GM23338 (cell line): ENCODE data around the gene PRSS27. TPM values are rescaled to one million over a fixed set of nuclear protein-coding genes. Genes with fewer than 3 reads are reported as not detected.
"Not testable (repeated sequence)": the region's sequence is repeated elsewhere in the genome, so short reads cannot be mapped to it uniquely, and the experiment has no call there.

Experiments
- ATAC-seq: fragments of 200-7000 bp; cut with Tn5 transposase; 3 replicates; pipeline ENCODE4 v1.9.1; 2020
- DNase-seq: peaks from one replicate; pipeline ENCODE4 v3.0.0-alpha.2; 2015; ENCODE audit warnings: low spot score
- H2AFZ ChIP-seq: fragments of 200-600 bp; sonication (generic); 2 replicates; pipeline ENCODE4 v1.8.0; 2016; ENCODE audit warnings: antibody characterized with exemption, mild to moderate bottlenecking, moderate library complexity
- H3F3A ChIP-seq: fragments of 200-600 bp; sonication (generic); replicated peaks from 2 replicates; pipeline ENCODE4 v1.8.0; 2017; ENCODE audit warnings: antibody characterized with exemption, mixed run types, low read depth
- H3K27ac ChIP-seq: fragments of 200-600 bp; sonication (generic); 2 replicates; pipeline ENCODE4 v1.6.1; 2016; ENCODE audit warnings: low read depth
- H3K27me3 ChIP-seq: fragments of 200-600 bp; sonication (generic); 2 replicates; pipeline ENCODE4 v1.8.0; 2016; ENCODE audit warnings: mild to moderate bottlenecking, mixed run types, moderate library complexity; ENCODE audit not compliant: insufficient read depth
- H3K36me3 ChIP-seq: fragments of 200-600 bp; sonication (generic); 2 replicates; pipeline ENCODE4 v1.8.0; 2016; ENCODE audit warnings: mild to moderate bottlenecking; ENCODE audit not compliant: insufficient read depth
- H3K4me1 ChIP-seq: fragments of 200-600 bp; sonication (generic); 2 replicates; pipeline ENCODE4 v1.8.0; 2016; ENCODE audit warnings: mild to moderate bottlenecking, moderate library complexity; ENCODE audit not compliant: insufficient read depth
- H3K4me2 ChIP-seq: fragments of 200-600 bp; sonication (generic); 2 replicates; pipeline ENCODE4 v1.7.1; 2017; ENCODE audit warnings: mixed run types
- H3K4me3 ChIP-seq: fragments of 200-600 bp; sonication (generic); 2 replicates; pipeline ENCODE4 v1.6.1; 2016; ENCODE audit warnings: mixed run types
- H3K79me2 ChIP-seq: fragments of 200-600 bp; sonication (generic); replicated peaks from 2 replicates; pipeline ENCODE4 v1.8.0; 2017; ENCODE audit warnings: mild to moderate bottlenecking; ENCODE audit not compliant: insufficient read depth
- H3K9me2 ChIP-seq: fragments of 200-600 bp; sonication (generic); 2 replicates; pipeline ENCODE4 v1.8.0; 2017; ENCODE audit not compliant: insufficient read depth
- H4K20me1 ChIP-seq: fragments of 200-600 bp; sonication (generic); replicated peaks from 2 replicates; pipeline ENCODE4 v1.8.0; 2017; ENCODE audit warnings: mild to moderate bottlenecking; ENCODE audit not compliant: insufficient read depth
- H3K27ac Mint-ChIP-seq: 2 replicates; pipeline ENCODE4 v1.8.0; 2020; ENCODE audit warnings: inconsistent platforms, mild to moderate bottlenecking, moderate library complexity, mixed read lengths
- H3K27me3 Mint-ChIP-seq: 3 replicates; pipeline ENCODE4 v1.8.0; 2022; ENCODE audit warnings: low read depth, mild to moderate bottlenecking, moderate library complexity, mixed read lengths, inconsistent platforms; ENCODE audit not compliant: insufficient read depth, poor library complexity
- H3K36me3 Mint-ChIP-seq: 3 replicates; pipeline ENCODE4 v1.8.0; 2021; ENCODE audit warnings: low read depth, mild to moderate bottlenecking, inconsistent platforms, moderate library complexity, mixed read lengths
- H3K4me1 Mint-ChIP-seq: 3 replicates; pipeline ENCODE4 v1.8.0; 2020; ENCODE audit warnings: mild to moderate bottlenecking, inconsistent platforms, mixed read lengths
- H3K4me3 Mint-ChIP-seq: 3 replicates; pipeline ENCODE4 v1.8.0; 2021; ENCODE audit warnings: moderate library complexity, mild to moderate bottlenecking, inconsistent platforms, mixed read lengths
- H3K9me3 Mint-ChIP-seq: 3 replicates; pipeline ENCODE4 v1.8.0; 2020; ENCODE audit warnings: moderate library complexity, mild to moderate bottlenecking, inconsistent platforms, mixed read lengths
- CREB1 ChIP-seq: fragments of 250-450 bp; sonication (Bioruptor Pico); IDR thresholded peaks from 2 replicates; pipeline ENCODE4 v1.5.0; 2020; ENCODE audit warnings: low read depth, mild to moderate bottlenecking, moderate library complexity
- polyA plus RNA-seq: library from polyadenylated mRNA; unstranded; fragments of >200 nt; fragmentation: Nextera tagmentation; extraction: Ambion mirVana; gene quantifications from 2 replicates; pipeline ENCODE4 v1.2.1, GENCODE V29; 2016
- total RNA-seq: library from RNA; depleted of rRNA; stranded (reverse); fragments of >200 nt; shearing (Covaris generic); gene quantifications from 2 replicates; pipeline ENCODE4 v1.2.3, GENCODE V29; 2014
- TF ChIP-seq, protein P1 (sequence below), 2 experiments: fragments of 200-600 bp in 1 of 2; sonication (generic) in 1 of 2; conservative IDR thresholded peaks; 2 replicates each; pipeline versions ENCODE4 v1.5.1 to v1.6.1; 2016 to 2017; ENCODE audit warnings: antibody characterized with exemption in 2 of 2, low read depth in 2 of 2, mild to moderate bottlenecking in 2 of 2, moderate library complexity in 1 of 2

Gene PRSS27
- total and polyA plus RNA-seq, 2 experiments from 2014 or later = 0.73 to 1.6 TPM

- DNase-seq (peak; percentile 55), ATAC-seq (peak; percentile 51)
- H3K36me3 Mint-ChIP-seq, H3K27ac ChIP-seq, H3K27ac Mint-ChIP-seq, H3K9me2 ChIP-seq, H3K4me2 ChIP-seq, H3K4me1 ChIP-seq, H4K20me1 ChIP-seq, H2AFZ ChIP-seq, H3K36me3 ChIP-seq, H3K4me3 Mint-ChIP-seq, H3K4me3 ChIP-seq, H3K79me2 ChIP-seq, H3K27me3 Mint-ChIP-seq, H3K4me1 Mint-ChIP-seq, H3F3A ChIP-seq, H3K27me3 ChIP-seq, H3K9me3 Mint-ChIP-seq: not testable (repeated sequence)
- TF ChIP-seq, protein P1, sequence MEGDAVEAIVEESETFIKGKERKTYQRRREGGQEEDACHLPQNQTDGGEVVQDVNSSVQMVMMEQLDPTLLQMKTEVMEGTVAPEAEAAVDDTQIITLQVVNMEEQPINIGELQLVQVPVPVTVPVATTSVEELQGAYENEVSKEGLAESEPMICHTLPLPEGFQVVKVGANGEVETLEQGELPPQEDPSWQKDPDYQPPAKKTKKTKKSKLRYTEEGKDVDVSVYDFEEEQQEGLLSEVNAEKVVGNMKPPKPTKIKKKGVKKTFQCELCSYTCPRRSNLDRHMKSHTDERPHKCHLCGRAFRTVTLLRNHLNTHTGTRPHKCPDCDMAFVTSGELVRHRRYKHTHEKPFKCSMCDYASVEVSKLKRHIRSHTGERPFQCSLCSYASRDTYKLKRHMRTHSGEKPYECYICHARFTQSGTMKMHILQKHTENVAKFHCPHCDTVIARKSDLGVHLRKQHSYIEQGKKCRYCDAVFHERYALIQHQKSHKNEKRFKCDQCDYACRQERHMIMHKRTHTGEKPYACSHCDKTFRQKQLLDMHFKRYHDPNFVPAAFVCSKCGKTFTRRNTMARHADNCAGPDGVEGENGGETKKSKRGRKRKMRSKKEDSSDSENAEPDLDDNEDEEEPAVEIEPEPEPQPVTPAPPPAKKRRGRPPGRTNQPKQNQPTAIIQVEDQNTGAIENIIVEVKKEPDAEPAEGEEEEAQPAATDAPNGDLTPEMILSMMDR (conservative IDR thresholded peaks at IDR 0.05; ENCODE audit: low read depth in 2 of 2) = peak; percentile 38 to 61
Measured at GRCh38 chr16:2671193-2671592, 48.8 kb downstream of the PRSS27 start.

DNA sequence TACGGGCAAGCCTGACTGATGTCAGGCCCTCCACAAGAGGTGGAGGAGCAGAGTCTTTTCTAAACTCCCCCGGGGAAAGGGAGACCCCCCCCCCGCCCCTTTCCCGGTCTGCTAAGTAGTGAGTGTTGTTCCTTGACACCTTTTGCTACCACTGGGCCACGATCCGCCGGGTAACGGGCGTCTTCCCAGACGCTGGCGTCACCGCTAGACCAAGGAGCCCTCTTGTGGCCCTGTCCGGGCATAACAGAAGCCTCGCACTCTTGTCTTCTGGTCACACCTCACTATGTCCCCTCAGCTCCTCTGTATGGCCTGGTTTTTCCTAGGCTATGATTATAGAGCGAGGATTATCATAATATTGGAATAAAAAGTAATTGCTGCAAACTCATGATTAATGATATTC lies 50.0 kb downstream of the PRSS27 start:
- peak; percentile 71 for TF ChIP-seq CREB1 (CRISPR knock-in tag)
- TF ChIP-seq, protein P1 (conservative IDR thresholded peaks at IDR 0.05; ENCODE audit: low read depth in 2 of 2) = peak; percentile 51 to 78
- H3K4me2 ChIP-seq, H3K9me2 ChIP-seq, H3K27me3 Mint-ChIP-seq, H3K27me3 ChIP-seq, H3K4me3 Mint-ChIP-seq, ATAC-seq, H3K27ac Mint-ChIP-seq, H3K27ac ChIP-seq, H2AFZ ChIP-seq, H3F3A ChIP-seq, H4K20me1 ChIP-seq, H3K4me3 ChIP-seq, H3K36me3 Mint-ChIP-seq, H3K9me3 Mint-ChIP-seq, H3K79me2 ChIP-seq, H3K36me3 ChIP-seq, H3K4me1 ChIP-seq: not testable (repeated sequence)
- peak; percentile 72 for DNase-seq
- peaks cover 11% of the 10 kb centered on the region; the same call in 2 of the 3 replicates for H3K4me1 Mint-ChIP-seq

GRCh38 chr16:2669587-2669986 lies 50.4 kb downstream of the PRSS27 start:
- not testable (repeated sequence) for H3K36me3 ChIP-seq, H3K27ac ChIP-seq, H3K9me3 Mint-ChIP-seq, H4K20me1 ChIP-seq, H3K79me2 ChIP-seq, H2AFZ ChIP-seq, H3F3A ChIP-seq, H3K27ac Mint-ChIP-seq, H3K4me1 ChIP-seq, DNase-seq, ATAC-seq, H3K4me3 ChIP-seq, H3K27me3 Mint-ChIP-seq, H3K27me3 ChIP-seq, H3K36me3 Mint-ChIP-seq, H3K4me2 ChIP-seq, H3K9me2 ChIP-seq, H3K4me3 Mint-ChIP-seq
- H3K4me1 Mint-ChIP-seq = peaks cover 12% of the 10 kb centered on the region; the same call in 2 of the 3 replicates

DNA sequence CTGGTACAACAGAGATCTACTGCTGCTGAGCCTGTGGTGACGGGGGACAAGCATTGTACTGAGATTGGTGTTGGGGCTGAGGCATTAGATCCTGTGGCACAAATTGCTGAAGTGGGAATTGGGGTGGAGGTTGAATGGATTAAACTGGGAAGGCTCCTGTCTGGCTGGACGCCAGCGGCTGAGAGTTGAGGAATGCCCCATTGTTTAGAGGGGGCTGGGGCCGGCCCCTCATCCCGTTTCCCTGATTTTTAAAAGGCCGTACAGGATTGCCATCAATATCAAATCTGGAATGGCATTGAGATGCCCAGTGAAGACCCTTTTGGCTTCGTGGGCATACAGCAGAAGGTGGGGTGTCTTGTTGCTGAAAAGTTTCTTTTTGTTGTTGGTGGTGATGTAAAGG lies 53.4 kb downstream of the PRSS27 start:
- H3K9me3 Mint-ChIP-seq, H3K36me3 Mint-ChIP-seq, H3K9me2 ChIP-seq, H3K4me2 ChIP-seq, H3K27me3 ChIP-seq, DNase-seq, H4K20me1 ChIP-seq, H3K27ac ChIP-seq, H3K4me3 Mint-ChIP-seq, H3K27me3 Mint-ChIP-seq, H3K4me3 ChIP-seq, H3K79me2 ChIP-seq, H3K4me1 Mint-ChIP-seq, H2AFZ ChIP-seq, H3K4me1 ChIP-seq, H3F3A ChIP-seq, H3K36me3 ChIP-seq, ATAC-seq: not testable (repeated sequence)
- H3K27ac Mint-ChIP-seq = 0 out of 2 replicates have a peak overlapping the region, but pooled peaks have one; percentile 52
